SHP77 treated with DMSO at 0.1 percent for 48 hours (cell line): Measurements from ENCODE around the gene EMC6.

Experiments
- DNase-seq: peaks from one replicate; lab custom pipeline; 2025; lab: John Stamatoyannopoulos, UW

EMC6 gene

DNA sequence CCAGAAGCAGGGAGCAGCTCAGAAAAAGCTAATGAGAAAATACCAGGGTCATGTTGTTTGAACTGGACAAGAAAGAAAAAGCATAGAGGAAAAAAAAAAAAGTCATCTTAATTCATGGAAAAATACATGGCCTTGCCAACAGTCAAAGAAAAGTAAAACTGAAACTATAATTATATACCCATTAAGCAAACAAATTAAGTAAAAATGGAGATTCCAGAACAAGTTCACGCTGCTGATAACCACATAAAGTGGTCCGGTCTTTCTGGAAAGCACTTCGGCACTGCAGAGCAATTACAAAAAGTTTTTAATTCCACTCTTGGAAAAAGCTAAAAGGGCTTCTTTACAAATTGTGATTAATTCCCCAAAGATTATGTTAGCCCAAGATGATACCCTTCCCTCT lies 39.8 kb downstream of the EMC6 start:
- no peak for DNase-seq

DNA sequence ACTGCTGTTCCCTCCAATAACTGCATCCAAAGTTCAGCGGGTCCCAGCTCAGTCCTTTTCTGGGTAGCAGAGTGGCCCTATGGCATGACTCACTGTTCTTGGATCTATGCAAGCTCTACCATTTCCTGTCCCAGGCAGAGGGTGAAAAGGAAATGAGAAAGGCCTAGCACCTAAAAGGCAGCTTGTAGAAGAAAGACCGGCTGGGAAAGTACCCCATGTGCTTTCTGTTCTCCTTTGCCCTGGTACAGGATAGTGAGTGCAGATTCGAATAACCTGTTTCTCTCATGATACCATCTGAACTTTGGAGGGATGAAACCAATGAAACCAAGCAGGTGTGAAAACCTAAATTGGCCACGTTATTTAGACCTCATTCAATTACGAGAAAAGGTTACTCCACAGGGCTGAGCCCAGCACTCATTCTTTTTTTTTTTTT lies 42.4 kb downstream of the EMC6 start:
- no peak for DNase-seq

DNA sequence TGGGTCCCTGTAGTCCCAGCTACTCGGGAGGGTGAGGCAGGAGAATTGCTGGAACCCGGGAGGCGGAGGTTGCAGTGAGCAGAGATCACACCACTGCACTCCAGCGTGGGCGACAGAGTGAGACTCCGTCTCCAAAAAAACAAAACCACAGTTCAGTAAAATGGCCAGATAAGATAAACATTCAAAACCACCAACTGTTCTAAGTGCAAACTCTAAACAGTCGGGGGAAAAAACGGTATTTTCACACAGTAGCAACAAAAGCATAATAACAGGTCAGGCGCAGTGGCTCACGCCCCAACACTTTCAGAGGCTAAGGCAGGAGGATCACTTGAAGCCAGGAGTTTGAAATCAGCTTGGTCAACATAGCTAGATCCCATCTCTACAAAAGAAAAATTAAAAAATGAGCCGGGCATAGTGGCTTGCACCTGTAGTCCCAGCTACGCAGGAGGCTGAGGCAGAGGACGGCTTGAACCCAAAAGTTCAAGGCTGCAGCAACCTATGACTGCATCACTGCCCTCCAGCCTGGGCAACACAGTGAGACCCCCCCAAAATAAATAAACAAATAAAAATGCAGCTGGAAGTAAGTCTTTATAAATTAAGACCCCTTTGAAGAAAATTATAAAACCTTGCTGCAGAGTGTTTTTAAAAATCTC lies 44.3 kb downstream of the EMC6 start:
- DNase-seq: no peak

DNA sequence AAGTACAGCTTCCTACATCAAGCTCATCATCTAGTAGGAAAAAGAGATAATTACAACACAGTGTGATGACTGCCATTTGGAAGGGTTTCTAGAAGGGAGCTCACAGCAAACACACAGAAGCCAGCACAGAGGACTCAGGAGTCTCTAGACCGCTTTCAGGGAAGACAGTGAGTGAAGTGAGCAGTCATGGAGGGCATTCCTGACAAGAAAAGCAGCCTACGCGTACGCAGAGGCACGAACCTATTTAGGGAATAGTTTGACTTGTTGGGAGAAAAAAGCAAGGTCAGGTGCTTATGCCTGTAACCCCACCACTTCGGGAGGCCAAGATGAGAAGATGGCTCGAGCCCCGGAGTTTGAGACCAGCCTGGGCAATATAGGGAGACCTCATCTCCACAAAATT lies 46.7 kb downstream of the EMC6 start:
- DNase-seq: no peak

DNA sequence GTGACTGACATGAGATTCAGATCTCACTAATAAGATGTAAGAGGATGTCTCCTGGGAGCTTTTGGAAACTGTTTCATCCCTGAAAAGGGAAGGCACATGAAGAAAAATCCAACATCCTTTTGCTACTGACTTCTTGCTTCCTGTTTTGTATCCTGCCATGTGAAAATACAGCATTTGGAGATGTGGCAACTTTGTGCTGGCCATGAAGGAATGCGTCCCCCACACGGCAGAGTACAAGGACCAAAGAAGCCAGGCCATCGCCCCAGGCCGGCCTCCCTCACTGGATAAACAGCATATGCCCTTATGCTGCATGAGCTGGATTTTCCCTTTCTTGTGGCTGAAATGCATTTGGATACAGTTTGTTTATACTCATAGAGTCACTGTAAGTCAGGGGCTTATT lies 49.6 kb downstream of the EMC6 start:
- no peak for DNase-seq

DNA sequence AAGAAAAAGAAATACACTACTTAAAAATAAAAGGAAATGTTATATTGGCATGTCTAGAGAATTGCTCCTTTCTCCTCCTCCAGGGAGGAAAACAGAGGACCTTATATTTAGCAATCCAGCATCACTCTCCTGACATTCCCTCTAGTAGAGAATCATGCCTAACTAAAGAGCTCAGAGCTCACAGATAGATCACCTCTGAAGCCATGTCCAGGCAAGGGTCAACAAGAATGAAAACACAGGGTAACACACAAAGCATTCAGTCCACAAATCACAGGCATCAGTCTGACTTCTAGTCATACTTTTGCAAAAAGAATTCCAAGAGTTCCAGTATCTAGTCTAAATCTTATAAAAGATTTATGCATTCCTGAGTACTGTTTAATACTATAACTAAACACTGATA lies 50.7 kb downstream of the EMC6 start:
- DNase-seq: no peak
